Measurements from ENCODE around the gene GNB2.
"Not testable (repeated sequence)": the region's sequence is repeated elsewhere in the genome, so short reads cannot be mapped to it uniquely, and the experiment has no call there.

GNB2 gene

DNA sequence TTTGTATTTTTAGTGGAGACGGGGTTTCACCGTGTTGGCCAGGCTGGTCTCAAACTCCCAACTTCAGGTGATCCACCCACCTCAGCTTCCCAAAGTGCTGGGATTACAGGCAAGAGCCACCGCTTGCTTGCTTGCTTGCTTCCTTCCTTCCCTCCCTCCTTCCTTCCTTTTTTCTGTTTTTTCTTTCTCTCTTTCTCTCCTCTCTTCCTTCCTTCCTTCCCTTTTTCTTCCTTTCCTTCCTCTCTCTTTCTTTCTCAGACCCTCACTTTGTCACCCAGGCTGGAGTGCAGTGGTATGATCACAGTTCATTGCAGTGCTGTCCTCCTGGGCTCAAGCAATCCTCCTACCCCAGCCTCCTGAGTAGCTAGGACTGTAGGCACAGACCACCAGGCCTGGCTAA lies 27.5 kb downstream of the GNB2 start:
- DNase-seq = not testable (repeated sequence)

DNA sequence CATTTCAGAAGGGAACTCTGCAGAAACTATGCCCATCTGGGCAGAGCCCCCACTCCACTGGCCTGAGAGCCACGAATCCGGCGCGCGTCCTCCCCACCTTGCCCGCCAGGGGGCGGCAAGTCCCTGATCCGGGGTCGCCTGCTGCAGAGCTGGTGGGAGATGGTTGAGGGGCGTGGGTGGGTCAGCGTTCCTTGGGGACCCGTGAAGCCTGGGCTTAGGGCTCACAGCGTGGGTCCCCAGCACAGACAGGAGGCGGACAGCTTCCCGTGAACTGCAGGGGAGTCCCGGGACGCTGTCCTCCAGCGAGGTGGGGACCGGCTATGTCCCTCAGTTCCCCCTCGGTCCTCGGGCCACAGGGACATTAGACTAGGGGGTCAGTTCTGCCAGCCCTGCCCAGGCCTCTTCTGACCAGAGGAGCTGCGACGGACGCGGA lies 31.8 kb downstream of the GNB2 start:
- DNase-seq = peak; percentile 13 to 58

DNA sequence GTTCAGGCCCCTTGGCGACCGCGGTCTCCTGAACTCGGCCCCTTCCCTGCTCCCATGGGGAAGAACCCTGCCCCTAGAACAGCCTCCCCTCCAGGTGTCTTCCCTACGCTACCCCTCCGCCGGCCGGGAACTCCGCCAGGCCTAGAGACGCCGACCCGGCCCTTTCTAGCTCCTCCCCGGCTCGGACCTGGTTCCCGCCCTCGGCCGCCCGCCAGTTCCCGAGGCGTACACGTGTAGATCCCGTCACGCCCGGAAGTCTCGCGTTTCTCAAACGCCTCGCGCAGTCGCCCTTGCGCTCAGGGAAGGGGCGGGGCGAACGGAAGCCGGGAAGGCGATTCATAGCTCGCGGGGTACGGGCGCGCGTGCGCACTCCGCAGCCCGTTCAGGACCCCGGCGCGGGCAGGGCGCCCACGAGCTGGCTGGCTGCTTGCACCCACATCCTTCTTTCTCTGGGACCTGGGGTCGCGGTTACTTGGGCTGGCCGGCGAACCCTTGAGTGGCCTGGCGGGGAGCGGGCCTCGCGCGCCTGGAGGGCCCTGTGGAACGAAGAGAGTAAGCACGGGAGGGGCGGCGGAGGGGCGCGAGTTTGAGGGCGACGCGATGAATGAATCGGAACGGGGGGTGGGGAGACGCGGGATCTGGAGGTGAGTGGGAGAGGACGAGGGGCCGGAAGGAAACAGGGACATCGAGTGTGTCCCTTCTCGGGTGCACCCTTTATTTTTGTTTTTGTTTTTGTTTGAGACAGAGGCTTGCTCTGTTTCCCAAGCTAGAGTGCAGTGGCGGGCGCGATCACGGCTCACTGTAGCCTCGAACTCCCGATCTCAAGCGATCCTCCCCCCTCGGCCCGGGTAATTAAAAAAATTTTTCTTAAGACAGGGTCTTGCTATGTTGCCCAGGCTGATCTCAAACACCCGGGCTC lies 32.5 kb downstream of the GNB2 start, which contains the start of gene POP7:
Gene POP7 (plus strand): TSS at position 369 of the 919 bp plus-strand sequence. CDS start 710 bp downstream, outside the sequence.
- peak; percentile 94 to 96 for DNase-seq

DNA sequence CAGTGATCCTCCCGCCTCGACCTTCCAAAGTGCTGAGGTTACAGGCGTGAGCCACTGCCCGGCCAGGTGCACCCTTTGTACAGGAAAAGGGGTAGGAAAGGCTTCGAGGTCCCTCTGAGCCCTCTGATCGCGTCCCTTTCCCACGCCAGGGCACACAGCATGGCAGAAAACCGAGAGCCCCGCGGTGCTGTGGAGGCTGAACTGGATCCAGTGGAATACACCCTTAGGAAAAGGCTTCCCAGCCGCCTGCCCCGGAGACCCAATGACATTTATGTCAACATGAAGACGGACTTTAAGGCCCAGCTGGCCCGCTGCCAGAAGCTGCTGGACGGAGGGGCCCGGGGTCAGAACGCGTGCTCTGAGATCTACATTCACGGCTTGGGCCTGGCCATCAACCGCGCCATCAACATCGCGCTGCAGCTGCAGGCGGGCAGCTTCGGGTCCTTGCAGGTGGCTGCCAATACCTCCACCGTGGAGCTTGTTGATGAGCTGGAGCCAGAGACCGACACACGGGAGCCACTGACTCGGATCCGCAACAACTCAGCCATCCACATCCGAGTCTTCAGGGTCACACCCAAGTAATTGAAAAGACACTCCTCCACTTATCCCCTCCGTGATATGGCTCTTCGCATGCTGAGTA lies 33.3 kb downstream of the GNB2 start:
- DNase-seq = peak in 1 of 2 experiments; percentile 2

DNA sequence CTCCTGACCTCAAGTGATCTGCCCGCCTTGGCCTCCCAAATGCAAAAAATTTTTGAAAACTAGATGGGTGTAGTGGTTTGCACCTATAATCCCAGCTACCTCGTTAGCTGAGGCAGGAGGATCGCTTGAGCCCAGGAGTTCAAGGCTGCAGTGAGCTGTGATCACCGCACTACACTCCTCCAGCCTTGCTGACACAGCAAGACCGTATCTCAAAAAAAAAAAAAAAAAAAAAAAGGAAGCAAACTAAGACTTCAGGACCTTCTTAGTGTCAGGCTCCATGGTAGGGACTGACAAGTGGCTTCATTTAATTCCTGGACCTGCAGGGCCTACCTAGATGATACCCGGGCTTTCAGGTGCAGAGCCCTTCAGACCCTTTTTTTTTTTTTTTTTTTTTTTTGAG lies 34.9 kb downstream of the GNB2 start:
- no peak for DNase-seq

DNA sequence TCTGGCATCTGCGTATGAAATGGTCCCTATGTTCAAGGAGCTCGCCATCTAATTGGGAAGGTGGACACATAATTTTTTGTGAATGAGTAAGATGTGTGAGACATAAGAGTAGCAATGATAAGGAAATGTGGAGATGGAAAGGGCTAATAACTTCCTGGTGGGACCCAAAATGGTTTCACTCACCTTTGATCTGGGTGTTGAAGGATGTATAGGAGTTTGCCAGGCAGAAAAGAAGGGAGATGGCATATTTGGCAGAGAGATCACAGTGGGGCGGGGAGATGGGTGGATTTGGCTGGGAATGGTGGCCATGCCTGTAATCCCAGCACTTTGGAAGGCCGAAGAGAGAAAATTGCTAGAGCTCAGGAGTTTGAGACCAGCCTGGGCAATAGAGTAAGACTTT lies 36.9 kb downstream of the GNB2 start:
- DNase-seq = no peak

DNA sequence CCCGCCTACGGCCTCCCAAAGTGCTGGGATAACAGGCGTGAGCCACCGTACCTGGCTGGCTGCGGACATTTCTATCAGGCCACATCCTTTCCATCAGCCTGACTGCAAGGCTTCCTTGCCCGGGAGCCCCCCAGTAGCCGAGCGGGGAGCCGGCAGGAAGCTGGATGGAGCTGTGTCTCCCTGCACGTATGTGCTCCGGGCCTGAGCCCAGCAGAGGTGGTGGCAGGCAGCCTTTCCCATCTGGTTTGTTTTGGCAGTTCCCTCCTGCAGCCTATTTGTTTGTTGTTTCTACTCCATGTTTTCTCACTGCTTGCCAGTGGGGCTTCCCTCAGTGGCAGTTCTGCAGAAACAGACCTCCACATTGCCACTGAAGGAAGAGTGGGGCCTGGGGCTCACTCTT lies 37.8 kb downstream of the GNB2 start:
- DNase-seq = no peak

DNA sequence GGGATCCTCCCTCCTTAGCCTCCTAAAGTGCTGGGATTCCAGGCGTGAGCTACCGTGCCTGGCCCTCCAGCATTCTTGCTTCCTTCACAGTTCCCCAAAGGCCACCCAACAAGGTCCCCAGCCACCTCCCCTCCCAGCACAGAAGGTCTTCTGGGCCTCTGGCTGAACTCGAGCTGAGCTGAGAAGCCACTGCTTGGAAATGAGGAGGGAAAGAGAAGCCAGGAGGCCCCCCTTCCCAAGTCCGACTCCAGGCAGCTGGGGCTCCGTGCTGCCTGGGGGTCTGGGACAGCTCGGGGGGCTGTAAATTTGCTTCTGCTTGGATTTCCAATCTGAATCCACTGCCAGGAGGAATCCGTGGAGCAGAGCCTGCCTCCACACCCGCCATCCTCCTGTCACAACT lies 41.2 kb downstream of the GNB2 start:
- DNase-seq = no peak

DNA sequence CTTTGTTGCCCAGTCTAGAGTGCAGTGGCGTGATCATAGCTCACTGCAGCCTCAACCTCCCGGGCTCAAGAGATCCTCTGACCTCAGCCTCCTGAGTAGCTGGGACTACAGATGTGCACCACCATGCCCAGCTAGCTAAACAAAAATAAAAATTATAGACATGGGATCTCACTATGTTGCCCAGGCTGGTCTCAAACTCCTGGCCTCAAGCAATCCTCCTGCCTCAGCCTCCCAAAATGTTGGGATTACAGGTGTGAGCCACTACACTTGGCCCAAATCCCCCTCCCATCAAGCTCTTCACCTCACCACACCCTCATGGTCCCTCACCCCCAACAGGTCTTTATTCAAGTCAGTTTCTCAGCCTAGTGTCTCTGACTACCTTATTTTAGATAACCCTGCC lies 43.5 kb downstream of the GNB2 start:
- DNase-seq = not testable (repeated sequence)

DNA sequence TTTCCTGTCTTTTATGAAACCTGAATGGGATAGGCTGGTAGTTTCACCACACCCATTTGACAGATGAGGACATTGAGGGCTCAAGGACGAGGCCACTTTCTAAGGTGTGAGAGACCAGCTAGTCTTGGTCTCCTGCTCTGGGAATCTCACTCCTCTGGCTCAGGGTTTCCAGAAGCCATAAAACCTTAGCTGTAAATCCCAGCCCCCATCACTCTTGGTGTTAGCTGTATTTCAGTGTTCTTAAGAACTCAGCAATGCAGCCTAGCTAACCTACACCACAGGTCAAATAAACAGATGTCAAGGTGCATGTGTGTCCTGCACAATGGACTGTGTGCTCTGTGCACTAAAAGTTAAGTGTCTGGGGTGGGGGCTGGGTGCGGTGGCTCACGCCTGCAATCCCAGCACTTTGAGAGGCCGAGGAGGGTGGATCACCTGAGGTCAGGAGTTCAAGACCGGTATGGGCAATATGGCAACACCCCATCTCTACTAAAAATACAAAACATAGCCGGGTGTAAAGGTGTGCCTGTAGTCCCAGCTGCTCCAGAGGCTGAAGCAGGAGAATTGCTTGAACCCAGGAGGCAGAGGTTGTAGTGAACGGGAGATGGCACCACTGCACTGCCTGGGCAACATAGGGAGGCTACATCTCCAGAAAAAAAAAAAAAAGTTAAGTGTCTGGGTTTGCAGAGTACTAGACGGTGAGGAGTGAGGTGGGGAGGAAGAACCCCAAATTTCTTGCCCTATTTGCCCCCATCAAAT lies 46.2 kb downstream of the GNB2 start:
- DNase-seq = no peak

DNA sequence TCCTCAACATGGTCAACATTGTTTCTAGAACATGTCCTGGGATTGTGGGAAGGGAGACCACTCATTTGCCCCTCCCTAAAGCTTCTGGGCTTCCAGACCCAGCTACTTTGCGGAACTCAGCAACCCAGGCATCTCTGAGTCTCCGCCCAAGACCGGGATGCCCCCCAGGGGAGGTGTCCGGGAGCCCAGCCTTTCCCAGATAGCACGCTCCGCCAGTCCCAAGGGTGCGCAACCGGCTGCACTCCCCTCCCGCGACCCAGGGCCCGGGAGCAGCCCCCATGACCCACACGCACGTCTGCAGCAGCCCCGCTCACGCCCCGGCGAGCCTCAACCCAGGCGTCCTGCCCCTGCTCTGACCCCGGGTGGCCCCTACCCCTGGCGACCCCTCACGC lies 46.7 kb downstream of the GNB2 start, which contains the start of gene EPO:
Gene EPO (plus strand): TSS at position 190 of the 392 bp plus-strand sequence. CDS start 513 bp downstream, outside the sequence.
- DNase-seq = no peak

DNA sequence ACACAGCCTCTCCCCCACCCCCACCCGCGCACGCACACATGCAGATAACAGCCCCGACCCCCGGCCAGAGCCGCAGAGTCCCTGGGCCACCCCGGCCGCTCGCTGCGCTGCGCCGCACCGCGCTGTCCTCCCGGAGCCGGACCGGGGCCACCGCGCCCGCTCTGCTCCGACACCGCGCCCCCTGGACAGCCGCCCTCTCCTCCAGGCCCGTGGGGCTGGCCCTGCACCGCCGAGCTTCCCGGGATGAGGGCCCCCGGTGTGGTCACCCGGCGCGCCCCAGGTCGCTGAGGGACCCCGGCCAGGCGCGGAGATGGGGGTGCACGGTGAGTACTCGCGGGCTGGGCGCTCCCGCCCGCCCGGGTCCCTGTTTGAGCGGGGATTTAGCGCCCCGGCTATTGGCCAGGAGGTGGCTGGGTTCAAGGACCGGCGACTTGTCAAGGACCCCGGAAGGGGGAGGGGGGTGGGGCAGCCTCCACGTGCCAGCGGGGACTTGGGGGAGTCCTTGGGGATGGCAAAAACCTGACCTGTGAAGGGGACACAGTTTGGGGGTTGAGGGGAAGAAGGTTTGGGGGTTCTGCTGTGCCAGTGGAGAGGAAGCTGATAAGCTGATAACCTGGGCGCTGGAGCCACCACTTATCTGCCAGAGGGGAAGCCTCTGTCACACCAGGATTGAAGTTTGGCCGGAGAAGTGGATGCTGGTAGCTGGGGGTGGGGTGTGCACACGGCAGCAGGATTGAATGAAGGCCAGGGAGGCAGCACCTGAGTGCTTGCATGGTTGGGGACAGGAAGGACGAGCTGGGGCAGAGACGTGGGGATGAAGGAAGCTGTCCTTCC lies 47.3 kb downstream of the GNB2 start:
- DNase-seq = no peak

DNA sequence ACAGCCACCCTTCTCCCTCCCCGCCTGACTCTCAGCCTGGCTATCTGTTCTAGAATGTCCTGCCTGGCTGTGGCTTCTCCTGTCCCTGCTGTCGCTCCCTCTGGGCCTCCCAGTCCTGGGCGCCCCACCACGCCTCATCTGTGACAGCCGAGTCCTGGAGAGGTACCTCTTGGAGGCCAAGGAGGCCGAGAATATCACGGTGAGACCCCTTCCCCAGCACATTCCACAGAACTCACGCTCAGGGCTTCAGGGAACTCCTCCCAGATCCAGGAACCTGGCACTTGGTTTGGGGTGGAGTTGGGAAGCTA lies 47.9 kb downstream of the GNB2 start:
- no peak for DNase-seq

DNA sequence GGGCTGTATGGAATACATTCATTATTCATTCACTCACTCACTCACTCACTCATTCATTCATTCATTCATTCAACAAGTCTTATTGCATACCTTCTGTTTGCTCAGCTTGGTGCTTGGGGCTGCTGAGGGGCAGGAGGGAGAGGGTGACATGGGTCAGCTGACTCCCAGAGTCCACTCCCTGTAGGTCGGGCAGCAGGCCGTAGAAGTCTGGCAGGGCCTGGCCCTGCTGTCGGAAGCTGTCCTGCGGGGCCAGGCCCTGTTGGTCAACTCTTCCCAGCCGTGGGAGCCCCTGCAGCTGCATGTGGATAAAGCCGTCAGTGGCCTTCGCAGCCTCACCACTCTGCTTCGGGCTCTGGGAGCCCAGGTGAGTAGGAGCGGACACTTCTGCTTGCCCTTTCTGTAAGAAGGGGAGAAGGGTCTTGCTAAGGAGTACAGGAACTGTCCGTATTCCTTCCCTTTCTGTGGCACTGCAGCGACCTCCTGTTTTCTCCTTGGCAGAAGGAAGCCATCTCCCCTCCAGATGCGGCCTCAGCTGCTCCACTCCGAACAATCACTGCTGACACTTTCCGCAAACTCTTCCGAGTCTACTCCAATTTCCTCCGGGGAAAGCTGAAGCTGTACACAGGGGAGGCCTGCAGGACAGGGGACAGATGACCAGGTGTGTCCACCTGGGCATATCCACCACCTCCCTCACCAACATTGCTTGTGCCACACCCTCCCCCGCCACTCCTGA lies 49.1 kb downstream of the GNB2 start:
- no peak for DNase-seq

DNA sequence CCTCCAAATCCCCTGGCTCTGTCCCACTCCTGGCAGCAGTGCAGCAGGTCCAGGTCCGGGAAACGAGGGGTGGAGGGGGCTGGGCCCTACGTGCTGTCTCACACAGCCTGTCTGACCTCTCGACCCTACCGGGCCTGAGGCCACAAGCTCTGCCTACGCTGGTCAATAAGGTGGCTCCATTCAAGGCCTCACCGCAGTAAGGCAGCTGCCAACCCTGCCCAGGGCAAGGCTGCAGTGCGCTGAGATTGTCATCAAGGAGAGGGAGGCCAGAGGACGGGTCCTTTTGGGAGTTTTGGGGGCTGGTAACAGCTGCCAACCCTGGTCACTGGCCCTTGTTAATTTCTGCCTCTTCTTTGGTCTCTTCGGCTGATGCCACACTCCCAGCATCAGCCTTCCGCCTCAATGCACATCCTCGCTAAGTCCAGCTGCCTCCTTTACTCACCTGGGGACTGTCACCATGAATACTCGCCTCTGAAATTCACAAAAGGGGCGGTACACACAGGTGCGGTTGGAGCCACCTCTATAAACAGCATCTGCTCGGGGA lies 50.3 kb downstream of the GNB2 start:
- no peak for DNase-seq

DNA sequence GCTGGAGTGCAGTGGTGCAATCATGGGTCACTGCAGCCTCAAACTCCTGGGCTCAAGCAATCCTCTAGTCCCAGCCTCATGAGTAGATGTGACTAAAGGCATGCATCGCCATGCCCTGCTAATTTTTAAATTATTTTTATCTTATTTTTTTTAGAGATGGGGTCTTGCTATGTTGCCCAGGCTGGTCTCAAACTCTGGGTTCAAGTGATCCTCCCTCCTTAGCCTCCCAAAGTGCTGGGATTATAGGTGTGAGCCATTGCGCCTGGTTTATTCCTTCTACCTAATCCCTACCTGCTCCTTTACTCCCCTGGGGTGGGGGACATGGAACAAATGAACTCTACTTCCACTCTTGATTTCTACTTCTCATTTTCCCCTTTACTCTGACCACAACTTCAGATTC lies 50.8 kb downstream of the GNB2 start:
- not testable (repeated sequence) for DNase-seq

DNA sequence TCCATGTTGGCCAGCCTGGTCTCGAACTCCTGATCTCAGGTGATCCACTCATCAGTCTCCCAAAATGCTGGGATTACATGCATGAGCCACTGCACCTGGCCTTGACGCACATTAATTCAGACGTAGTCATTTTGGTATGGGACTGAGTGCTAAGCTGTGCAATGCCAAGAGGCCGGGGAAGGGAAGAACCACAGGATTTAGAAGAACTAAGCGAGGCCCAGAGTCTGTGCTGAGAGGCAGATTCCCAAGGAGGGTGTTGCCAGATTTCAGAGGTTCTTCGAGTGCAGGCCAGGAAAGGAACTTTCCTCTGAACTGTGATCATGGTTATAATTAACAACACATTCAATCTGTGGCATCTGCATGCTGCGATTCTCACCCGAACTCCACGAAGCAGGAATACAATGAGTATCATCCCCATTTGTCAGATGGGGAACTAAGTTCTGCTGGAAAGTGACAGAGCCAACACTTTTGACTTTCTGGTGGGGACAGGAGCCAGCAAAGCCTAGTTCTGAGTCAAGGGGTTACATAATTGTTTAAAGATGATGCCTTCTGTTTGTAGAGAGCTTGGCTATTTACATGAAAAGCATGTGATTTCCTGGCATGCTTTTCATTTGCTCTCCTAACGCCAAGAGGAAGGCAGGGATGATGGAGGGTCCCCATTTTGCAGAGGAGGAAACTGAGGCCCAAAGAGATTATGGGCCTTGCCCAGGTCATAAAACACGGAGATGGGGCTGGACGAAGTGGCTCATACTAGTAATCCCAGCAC lies 53.6 kb downstream of the GNB2 start:
- no peak for DNase-seq

DNA sequence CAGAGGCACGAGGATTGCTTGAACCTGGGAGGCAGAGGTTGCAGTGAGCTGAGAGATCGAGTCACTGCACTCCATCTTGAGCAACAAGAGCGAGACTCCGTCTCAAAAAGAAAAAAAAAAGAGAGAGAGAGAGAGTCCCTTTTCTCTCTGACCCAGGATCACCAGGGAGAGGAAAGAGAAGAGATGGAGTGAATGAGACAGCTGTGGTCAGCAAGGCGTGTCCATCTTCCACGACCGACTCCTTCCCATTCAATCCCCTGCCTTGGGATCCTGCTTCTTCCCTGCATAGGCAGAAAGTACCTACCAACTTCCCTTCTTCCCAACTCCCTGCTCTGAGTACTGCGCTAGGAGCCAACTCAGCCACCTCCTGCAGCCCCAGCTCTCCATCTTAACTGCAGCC lies 54.7 kb downstream of the GNB2 start:
- DNase-seq = no peak
